CD4-positive, alpha-beta memory T cell (primary cell): ENCODE results near the gene EFHC1. TPM values are rescaled to one million over a fixed set of nuclear protein-coding genes. Genes with fewer than 3 reads are reported as not detected.

Source experiments
- CTCF ChIA-PET: fragments of 350-600 bp; sonication (Branson Sonifier 250); formaldehyde crosslinking; loops from one replicate; lab custom pipeline; 2021; ENCODE audit warnings: inconsistent platforms; ENCODE audit not compliant: partially characterized antibody; lab: Charles Lee
- POLR2A ChIA-PET: fragments of 350-600 bp; sonication (Branson Sonifier 250); formaldehyde crosslinking; loops from one replicate; lab custom pipeline; 2021; ENCODE audit not compliant: partially characterized antibody; lab: Charles Lee
- DNase-seq, 5 donors: peaks; one replicate each; pipeline versions ENCODE4 v3.0.0 to v3.0.0-alpha.2; 2020 to 2022; ENCODE audit warnings: mixed read lengths in 1 of 5
- H3K27ac ChIP-seq: one replicate; pipeline ENCODE4 v1.7.0; 2013; ENCODE audit warnings: low read depth, low read length
- H3K27me3 ChIP-seq: 2 replicates; pipeline ENCODE4 v1.7.0; 2013; ENCODE audit warnings: mild to moderate bottlenecking, low read length, moderate library complexity; ENCODE audit not compliant: insufficient read depth
- H3K36me3 ChIP-seq: 2 replicates; pipeline ENCODE4 v1.7.0; 2013; ENCODE audit warnings: mild to moderate bottlenecking, low read length, moderate library complexity; ENCODE audit not compliant: insufficient read depth
- H3K4me1 ChIP-seq: 2 replicates; pipeline ENCODE4 v1.7.0; 2013; ENCODE audit warnings: mild to moderate bottlenecking, low read length, moderate library complexity; ENCODE audit not compliant: insufficient read depth
- H3K4me3 ChIP-seq, 2 donors: one replicate each; pipeline ENCODE4 v1.7.0; 2013; ENCODE audit warnings: low read length in 2 of 2, mild to moderate bottlenecking in 1 of 2
- H3K9me3 ChIP-seq, 2 donors: one replicate each; pipeline ENCODE4 v1.7.0; 2013; ENCODE audit warnings: low read length in 2 of 2, control low read depth in 1 of 2; ENCODE audit not compliant: control insufficient read depth in 1 of 2
- H3K27ac Mint-ChIP-seq, 7 donors: one replicate each; pipeline ENCODE4 v1.8.0; 2020 to 2021; ENCODE audit warnings: mixed read lengths in 7 of 7, mild to moderate bottlenecking in 6 of 7, inconsistent platforms in 3 of 7, moderate library complexity in 3 of 7
- H3K27me3 Mint-ChIP-seq, 2 donors: one replicate each; pipeline ENCODE4 v1.8.0; 2020 to 2021; ENCODE audit warnings: mixed read lengths in 2 of 2
- H3K36me3 Mint-ChIP-seq, 2 donors: one replicate each; pipeline ENCODE4 v1.8.0; 2020 to 2021; ENCODE audit warnings: mixed read lengths in 2 of 2, inconsistent platforms in 1 of 2, mild to moderate bottlenecking in 1 of 2
- H3K4me1 Mint-ChIP-seq, 4 donors: one replicate each; pipeline ENCODE4 v1.8.0; 2020 to 2021; ENCODE audit warnings: mixed read lengths in 4 of 4, mild to moderate bottlenecking in 1 of 4
- H3K4me3 Mint-ChIP-seq, 8 donors: one replicate each; pipeline ENCODE4 v1.8.0; 2020 to 2021; ENCODE audit warnings: mixed read lengths in 8 of 8, mild to moderate bottlenecking in 7 of 8, moderate library complexity in 6 of 8, inconsistent platforms in 3 of 8
- H3K9me3 Mint-ChIP-seq, 8 donors: one replicate each; pipeline ENCODE4 v1.8.0; 2020 to 2021; ENCODE audit warnings: mixed read lengths in 8 of 8, mild to moderate bottlenecking in 5 of 8, inconsistent platforms in 3 of 8, moderate library complexity in 1 of 8
- intact Hi-C: fragments of 100-400 bp; cut with micrococcal nuclease; formaldehyde crosslinking; loops from one replicate; pipeline ENCODE4 v1.15.1; 2023
- polyA plus RNA-seq, 2 donors: library from polyadenylated mRNA; unstranded; fragments of 300-500 nt; fragmentation: Illumina TruSeq; gene quantifications; one replicate each; pipeline ENCODE4 v1.2.3, GENCODE V29; 2021
- total RNA-seq, 2 experiments: library from RNA; stranded (reverse); gene quantifications; one replicate each; pipeline ENCODE4 v1.2.3, GENCODE V29; 2021

EFHC1 gene
- total and polyA plus RNA-seq, 4 experiments from 2014 or later: 1.5 to 10.4 (median 4.1) TPM

GRCh38 chr6:52509281-52510212 is 89.4 kb downstream of the EFHC1 start:
- CTCF ChIA-PET: no interaction called here
- no peak overlapping the region for H3K27ac Mint-ChIP-seq
- H3K36me3 ChIP-seq: peaks cover 21% of the 10 kb centered on the region

GRCh38 chr6:52510213-52510562 is 90.0 kb downstream of the EFHC1 start:
- Histone ChIP-seq H3K27me3 (no peaks in the 10 kb centered on the region), H3K4me1 (no peaks in the 10 kb centered on the region), H3K9me3 (no peaks in the 10 kb centered on the region), H3K36me3 (peaks cover 22% of the 10 kb centered on the region), H3K27ac (no peak overlapping the region), H3K4me3 (no peak overlapping the region)
- POLR2A ChIA-PET: no interaction called here
- H3K36me3 Mint-ChIP-seq: peaks cover 62 to 82% of the 10 kb centered on the region in 2 donors
- no peaks in the 10 kb centered on the region for H3K27me3 Mint-ChIP-seq
- H3K9me3 Mint-ChIP-seq: no peaks in the 10 kb centered on the region
- DNase-seq: no peak
- CTCF ChIA-PET: no interaction called here
- H3K4me1 Mint-ChIP-seq: peaks cover 0 to 4% (median under 1%) of the 10 kb centered on the region in 4 donors
- H3K4me3 Mint-ChIP-seq: no peak overlapping the region
- no peak overlapping the region for H3K27ac Mint-ChIP-seq
- intact Hi-C loops: no loop called here

More at GRCh38 chr6:52509281-52510212, 89.4 kb downstream of the EFHC1 start:
- DNase-seq: no peak
- H3K27me3 Mint-ChIP-seq: no peaks in the 10 kb centered on the region
- no peaks in the 10 kb centered on the region for H3K27me3 ChIP-seq
- H3K9me3 ChIP-seq: no peaks in the 10 kb centered on the region
- no peak overlapping the region for H3K27ac ChIP-seq
- peaks cover 0 to 4% (median 1%) of the 10 kb centered on the region in 4 donors for H3K4me1 Mint-ChIP-seq
- peaks cover 60 to 80% of the 10 kb centered on the region in 2 donors for H3K36me3 Mint-ChIP-seq
- POLR2A ChIA-PET: no interaction called here
- no peak overlapping the region for H3K4me3 ChIP-seq
- H3K9me3 Mint-ChIP-seq: no peaks in the 10 kb centered on the region
- H3K4me1 ChIP-seq: no peaks in the 10 kb centered on the region
- intact Hi-C loops: no loop called here
- H3K4me3 Mint-ChIP-seq: no peak overlapping the region

- Mint-ChIP-seq H3K4me1 (peaks cover 0 to 4% (median under 1%) of the 10 kb centered on the region in 4 donors), H3K9me3 (no peaks in the 10 kb centered on the region), H3K36me3 (peaks cover 66 to 89% of the 10 kb centered on the region in 2 donors), H3K27me3 (no peaks in the 10 kb centered on the region), H3K27ac (no peak overlapping the region), H3K4me3 (no peak overlapping the region)
- Histone ChIP-seq H3K4me3 (no peak overlapping the region), H3K27ac (no peak overlapping the region), H3K36me3 (peaks cover 19% of the 10 kb centered on the region), H3K27me3 (no peaks in the 10 kb centered on the region), H3K9me3 (no peaks in the 10 kb centered on the region), H3K4me1 (no peaks in the 10 kb centered on the region)
- ChIA-PET CTCF (no interaction called here), POLR2A (no interaction called here)
- no peak for DNase-seq
- intact Hi-C loops: no loop called here
Measured at GRCh38 chr6:52511163-52511562, 91.0 kb downstream of the EFHC1 start.

GRCh38 chr6:52511572-52512151 is 91.5 kb downstream of the EFHC1 start:
- no peak overlapping the region for H3K4me3 Mint-ChIP-seq
- CTCF ChIA-PET: no interaction called here
- peaks cover 66 to 88% of the 10 kb centered on the region in 2 donors for H3K36me3 Mint-ChIP-seq

GRCh38 chr6:52512199-52512598 is 92.1 kb downstream of the EFHC1 start:
- H3K4me1 Mint-ChIP-seq: peaks cover 0 to 4% (median under 1%) of the 10 kb centered on the region in 4 donors
- Histone ChIP-seq H3K27me3 (no peaks in the 10 kb centered on the region), H3K4me3 (no peak overlapping the region), H3K9me3 (no peaks in the 10 kb centered on the region), H3K4me1 (no peaks in the 10 kb centered on the region), H3K27ac (no peak overlapping the region), H3K36me3 (peaks cover 18% of the 10 kb centered on the region)
- DNase-seq: no peak
- CTCF ChIA-PET: no interaction called here
- intact Hi-C loops: no loop called here
- peak overlapping the region in 2 of 7 donors; percentile 23 to 29 for H3K27ac Mint-ChIP-seq
- POLR2A ChIA-PET: no interaction called here
- no peaks in the 10 kb centered on the region for H3K27me3 Mint-ChIP-seq
- no peaks in the 10 kb centered on the region for H3K9me3 Mint-ChIP-seq
- H3K4me3 Mint-ChIP-seq: no peak overlapping the region
- H3K36me3 Mint-ChIP-seq: peaks cover 66 to 84% of the 10 kb centered on the region in 2 donors

More at GRCh38 chr6:52511572-52512151, 91.5 kb downstream of the EFHC1 start:
- Histone ChIP-seq H3K36me3 (peaks cover 19% of the 10 kb centered on the region), H3K27ac (no peak overlapping the region), H3K4me3 (no peak overlapping the region), H3K27me3 (no peaks in the 10 kb centered on the region), H3K4me1 (no peaks in the 10 kb centered on the region), H3K9me3 (no peaks in the 10 kb centered on the region)
- Mint-ChIP-seq H3K27ac (peak overlapping the region in 1 of 7 donors; percentile 23), H3K27me3 (no peaks in the 10 kb centered on the region), H3K9me3 (no peaks in the 10 kb centered on the region), H3K4me1 (peaks cover 0 to 4% (median under 1%) of the 10 kb centered on the region in 4 donors)
- POLR2A ChIA-PET: no interaction called here
- intact Hi-C loops: no loop called here
- DNase-seq: no peak

- intact Hi-C loops: no loop called here
- H3K36me3 Mint-ChIP-seq: peaks cover 56 to 72% of the 10 kb centered on the region in 2 donors
Measured at GRCh38 chr6:52513464-52513863, 93.3 kb downstream of the EFHC1 start.

GRCh38 chr6:52513896-52514295 is 93.8 kb downstream of the EFHC1 start:
- Histone ChIP-seq H3K4me1 (no peaks in the 10 kb centered on the region), H3K27me3 (no peaks in the 10 kb centered on the region), H3K9me3 (no peaks in the 10 kb centered on the region), H3K4me3 (no peak overlapping the region), H3K27ac (no peak overlapping the region), H3K36me3 (peaks cover 8% of the 10 kb centered on the region)
- no peak overlapping the region for H3K4me3 Mint-ChIP-seq
- H3K4me1 Mint-ChIP-seq: peaks cover 0 to 4% (median 1%) of the 10 kb centered on the region in 4 donors
- CTCF ChIA-PET: no interaction called here
- peak overlapping the region in 1 of 7 donors; percentile 72 for H3K27ac Mint-ChIP-seq
- POLR2A ChIA-PET: no interaction called here
- no peaks in the 10 kb centered on the region for H3K27me3 Mint-ChIP-seq
- peaks cover 53 to 70% of the 10 kb centered on the region in 2 donors for H3K36me3 Mint-ChIP-seq
- intact Hi-C loops: no loop called here
- DNase-seq: no peak
- peaks cover 0 to 2% (median 0%) of the 10 kb centered on the region in 8 donors for H3K9me3 Mint-ChIP-seq

More at GRCh38 chr6:52513464-52513863, 93.3 kb downstream of the EFHC1 start:
- Histone ChIP-seq H3K36me3 (peaks cover 8% of the 10 kb centered on the region), H3K4me1 (no peaks in the 10 kb centered on the region), H3K4me3 (no peak overlapping the region), H3K27ac (no peak overlapping the region), H3K9me3 (no peaks in the 10 kb centered on the region), H3K27me3 (no peaks in the 10 kb centered on the region)
- H3K4me1 Mint-ChIP-seq: peaks cover 0 to 4% (median under 1%) of the 10 kb centered on the region in 4 donors
- ChIA-PET POLR2A (no interaction called here), CTCF (no interaction called here)
- H3K9me3 Mint-ChIP-seq: peaks cover 0 to 2% (median 0%) of the 10 kb centered on the region in 8 donors
- peak overlapping the region in 3 of 7 donors; percentile 42 to 72 (median 61) for H3K27ac Mint-ChIP-seq
- DNase-seq: no peak
- no peaks in the 10 kb centered on the region for H3K27me3 Mint-ChIP-seq
- H3K4me3 Mint-ChIP-seq: no peak overlapping the region
